ENCODE data around the gene EIF4EBP2. TPM values are rescaled to one million over a fixed set of nuclear protein-coding genes. Genes with fewer than 3 reads are reported as not detected.

The EIF4EBP2 gene
- total RNA-seq, 1 donor from 2014 or later = 146 TPM

DNA sequence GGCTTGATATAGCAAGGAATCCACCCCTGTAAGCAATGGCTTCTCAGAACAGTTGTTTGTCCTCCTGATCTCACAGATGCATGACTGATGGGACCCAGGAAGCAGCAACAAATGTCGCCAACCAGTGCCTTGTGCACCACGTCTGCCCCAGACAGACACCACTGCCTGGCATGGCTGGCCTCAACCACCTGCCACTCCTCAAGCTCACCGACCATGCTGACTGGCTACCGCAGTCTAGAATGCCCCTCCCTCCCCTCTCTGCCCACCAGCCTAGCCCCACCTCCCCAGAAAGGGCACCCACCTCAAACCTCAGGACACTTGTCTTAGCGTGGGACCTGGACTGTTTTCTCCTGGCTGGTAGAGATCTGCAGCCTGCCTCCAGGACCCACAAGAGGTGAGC lies 45.5 kb upstream of the EIF4EBP2 start:
- H3K9me3 Mint-ChIP-seq (ENCODE audit: unreplicated experiment) = no peaks in the 10 kb centered on the region
- H3K27me3 Mint-ChIP-seq (ENCODE audit: unreplicated experiment) = peaks cover 5% of the 10 kb centered on the region
- no peak for DNase-seq (ENCODE audit: low spot score)
- no peaks in the 10 kb centered on the region for H3K4me1 Mint-ChIP-seq (ENCODE audit: unreplicated experiment)
- TF ChIP-seq CTCF (IDR thresholded peaks at IDR 0.05; ENCODE audit: unreplicated experiment) = no peak
- H3K4me3 Mint-ChIP-seq (ENCODE audit: unreplicated experiment) = no peak overlapping the region
- H3K36me3 Mint-ChIP-seq (ENCODE audit: low read depth, unreplicated experiment) = no peaks in the 10 kb centered on the region
- H3K27ac Mint-ChIP-seq (ENCODE audit: unreplicated experiment) = no peak overlapping the region

- Mint-ChIP-seq H3K9me3 (ENCODE audit: unreplicated experiment) (no peaks in the 10 kb centered on the region), H3K27ac (ENCODE audit: unreplicated experiment) (no peak overlapping the region), H3K36me3 (ENCODE audit: low read depth, unreplicated experiment) (no peaks in the 10 kb centered on the region), H3K4me1 (ENCODE audit: unreplicated experiment) (no peaks in the 10 kb centered on the region), H3K27me3 (ENCODE audit: unreplicated experiment) (peaks cover 5% of the 10 kb centered on the region), H3K4me3 (ENCODE audit: unreplicated experiment) (no peak overlapping the region)
- no peak for DNase-seq (ENCODE audit: low spot score)
- no peak for TF ChIP-seq CTCF (IDR thresholded peaks at IDR 0.05; ENCODE audit: unreplicated experiment)
Measured at GRCh38 chr10:70359017-70359550, 44.9 kb upstream of the EIF4EBP2 start.

DNA sequence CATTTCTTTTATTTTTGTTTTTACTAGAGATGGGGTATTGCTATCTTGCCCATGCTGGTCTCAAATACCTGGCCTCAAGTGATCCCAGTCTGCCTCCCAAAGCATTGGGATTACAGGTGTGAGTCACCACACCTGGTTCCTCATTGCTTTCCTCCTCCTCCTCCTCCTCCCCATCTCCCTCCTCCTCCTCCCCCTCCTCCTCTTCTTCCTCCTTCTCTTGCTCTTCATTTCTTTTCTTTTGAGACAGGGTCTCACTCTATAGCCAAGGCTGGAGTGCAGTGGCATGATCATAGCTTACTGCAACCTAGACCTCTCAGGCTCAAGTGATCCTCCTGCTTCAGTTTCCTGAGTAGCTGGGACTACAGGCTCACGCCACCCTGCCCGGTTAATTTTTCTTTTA lies 43.7 kb upstream of the EIF4EBP2 start:
- H3K9me3 Mint-ChIP-seq (ENCODE audit: unreplicated experiment) = no peaks in the 10 kb centered on the region
- H3K27me3 Mint-ChIP-seq (ENCODE audit: unreplicated experiment) = peaks cover 5% of the 10 kb centered on the region
- no peaks in the 10 kb centered on the region for H3K36me3 Mint-ChIP-seq (ENCODE audit: low read depth, unreplicated experiment)
- DNase-seq (ENCODE audit: low spot score) = no peak
- no peak overlapping the region for H3K4me3 Mint-ChIP-seq (ENCODE audit: unreplicated experiment)
- no peak overlapping the region for H3K27ac Mint-ChIP-seq (ENCODE audit: unreplicated experiment)
- H3K4me1 Mint-ChIP-seq (ENCODE audit: unreplicated experiment) = no peaks in the 10 kb centered on the region
- no peak for TF ChIP-seq CTCF (IDR thresholded peaks at IDR 0.05; ENCODE audit: unreplicated experiment)

- TF ChIP-seq CTCF (IDR thresholded peaks at IDR 0.05; ENCODE audit: unreplicated experiment) = no peak
- no peaks in the 10 kb centered on the region for H3K4me1 Mint-ChIP-seq (ENCODE audit: unreplicated experiment)
- no peak for DNase-seq (ENCODE audit: low spot score)
- H3K9me3 Mint-ChIP-seq (ENCODE audit: unreplicated experiment) = no peaks in the 10 kb centered on the region
- no peak overlapping the region for H3K27ac Mint-ChIP-seq (ENCODE audit: unreplicated experiment)
- no peaks in the 10 kb centered on the region for H3K36me3 Mint-ChIP-seq (ENCODE audit: low read depth, unreplicated experiment)
- H3K27me3 Mint-ChIP-seq (ENCODE audit: unreplicated experiment) = peaks cover 5% of the 10 kb centered on the region
- no peak overlapping the region for H3K4me3 Mint-ChIP-seq (ENCODE audit: unreplicated experiment)
Measured at GRCh38 chr10:70362328-70362727, 41.6 kb upstream of the EIF4EBP2 start.

GRCh38 chr10:70363292-70363691 lies 40.7 kb upstream of the EIF4EBP2 start:
- Mint-ChIP-seq H3K9me3 (ENCODE audit: unreplicated experiment) (no peaks in the 10 kb centered on the region), H3K27me3 (ENCODE audit: unreplicated experiment) (peaks cover 5% of the 10 kb centered on the region), H3K27ac (ENCODE audit: unreplicated experiment) (no peak overlapping the region), H3K4me1 (ENCODE audit: unreplicated experiment) (no peaks in the 10 kb centered on the region), H3K4me3 (ENCODE audit: unreplicated experiment) (no peak overlapping the region), H3K36me3 (ENCODE audit: low read depth, unreplicated experiment) (no peaks in the 10 kb centered on the region)
- no peak for DNase-seq (ENCODE audit: low spot score)
- TF ChIP-seq CTCF (IDR thresholded peaks at IDR 0.05; ENCODE audit: unreplicated experiment) = no peak
